ENCODE data around the gene NAA80. TPM values are rescaled to one million over a fixed set of nuclear protein-coding genes. Genes with fewer than 3 reads are reported as not detected.

The NAA80 gene
- total RNA-seq, result 11.6 and 16.2 TPM in 2 replicates

GRCh38 chr3:50298836-50299637, at the start of gene NAA80, which contains the start of gene HYAL3:
NAA80 (minus strand) TSS chr3:50299405; CDS start chr3:50297463, 1,942 bp downstream.
HYAL3 (minus strand) TSS chr3:50299405; CDS start chr3:50295602, 3,803 bp downstream.

GRCh38 chr3:50345586-50346234, 46.5 kb upstream of the NAA80 start, which contains the start of gene ZMYND10:
ZMYND10 (minus strand) TSS chr3:50345732; CDS start chr3:50345579, 153 bp downstream.

GRCh38 chr3:50340448-50341329, 41.5 kb upstream of the NAA80 start, which contains the start of gene RASSF1:
RASSF1 (minus strand) TSS chr3:50340836; CDS start chr3:50340805, 31 bp downstream.

GRCh38 chr3:50327943-50328691, 28.9 kb upstream of the NAA80 start, which contains the start of gene TUSC2:
TUSC2 (minus strand) TSS chr3:50328223; CDS start chr3:50328099, 124 bp downstream.

GRCh38 chr3:50322386-50323091, 23.3 kb upstream of the NAA80 start, which contains the start of gene HYAL2:
HYAL2 (minus strand) TSS chr3:50322745; CDS start chr3:50320489, 2,256 bp downstream.

GRCh38 chr3:50303013-50303815, 4.0 kb upstream of the NAA80 start, which contains the start of gene HYAL1:
HYAL1 (minus strand) TSS chr3:50303574; CDS start chr3:50302956, 618 bp downstream.

GRCh38 chr3:50292159-50293078, 6.8 kb downstream of the NAA80 start, which contains the start of gene IFRD2:
IFRD2 (minus strand) TSS chr3:50292429; CDS start chr3:50292274, 155 bp downstream.

GRCh38 chr3:50278880-50279224, 20.4 kb downstream of the NAA80 start, which contains the start of gene LSMEM2:
LSMEM2 (plus strand) TSS chr3:50279087; CDS start chr3:50279114, 27 bp downstream.

GRCh38 chr3:50268703-50269451, 30.3 kb downstream of the NAA80 start, which contains the start of gene SEMA3B:
SEMA3B (plus strand) TSS chr3:50269147; CDS start chr3:50269241, 94 bp downstream.

Other genes starting within 250 kb of the NAA80 start
- 60.9 and 68.9 TPM in 2 replicates for gene RBM5, start 210.5 kb downstream of the NAA80 start, total RNA-seq
- gene SEMA3F, start 144.1 kb downstream of the NAA80 start, total RNA-seq, result 160 and 166 TPM in 2 replicates
- gene GNAT1, start 107.8 kb downstream of the NAA80 start, total RNA-seq, result 0.13 TPM in 1 of 2 replicates, not detected in the other
- gene SLC38A3, start 94.1 kb downstream of the NAA80 start, total RNA-seq, result 0.20 TPM in 1 of 2 replicates, not detected in the other
- gene GNAI2, start 63.2 kb downstream of the NAA80 start, total RNA-seq, result 644 and 665 TPM in 2 replicates
- gene SEMA3B, start 30.3 kb downstream of the NAA80 start, total RNA-seq, result 0.05 TPM in 1 of 2 replicates, not detected in the other
- gene LSMEM2, start 20.3 kb downstream of the NAA80 start, total RNA-seq, result not detected in 2 replicates
- gene IFRD2, start 7.0 kb downstream of the NAA80 start, total RNA-seq, result 150 and 170 TPM in 2 replicates
- gene HYAL3, start within 50 bp of the NAA80 start, total RNA-seq, result 6.6 and 15.1 TPM in 2 replicates
- 5.1 and 9.8 TPM in 2 replicates for gene HYAL1, start 4.2 kb upstream of the NAA80 start, total RNA-seq
- 505 and 575 TPM in 2 replicates for gene HYAL2, start 23.3 kb upstream of the NAA80 start, total RNA-seq
- gene TUSC2, start 28.8 kb upstream of the NAA80 start, total RNA-seq, result 46.2 and 59.0 TPM in 2 replicates
- gene RASSF1, start 41.4 kb upstream of the NAA80 start, total RNA-seq, result 29.8 and 33.4 TPM in 2 replicates
- not detected in 2 replicates for gene ZMYND10, start 46.3 kb upstream of the NAA80 start, total RNA-seq
- 15.0 and 15.5 TPM in 2 replicates for gene NPRL2, start 51.4 kb upstream of the NAA80 start, total RNA-seq
- 37.2 and 39.8 TPM in 2 replicates for gene CYB561D2, start 51.5 kb upstream of the NAA80 start, total RNA-seq
- 61.1 and 68.4 TPM in 2 replicates for gene TMEM115, start 60.1 kb upstream of the NAA80 start, total RNA-seq
- 0.05 TPM in 1 of 2 replicates, not detected in the other for gene CACNA2D2, start 204.2 kb upstream of the NAA80 start, total RNA-seq